ENCODE results near the gene LRRTM4.

Gene LRRTM4

GRCh38 chr2:76977846-76978727 lies 544.1 kb downstream of the LRRTM4 start:
- no peak for DNase-seq

- no peak for DNase-seq
Measured at GRCh38 chr2:76975752-76976151, 546.4 kb downstream of the LRRTM4 start.

GRCh38 chr2:76973610-76974009 lies 548.6 kb downstream of the LRRTM4 start:
- no peak for DNase-seq

GRCh38 chr2:76965772-76966171 lies 556.4 kb downstream of the LRRTM4 start:
- no peak for DNase-seq

- DNase-seq, result no peak
Measured at GRCh38 chr2:76958749-76959148, 563.4 kb downstream of the LRRTM4 start.

- peak; percentile 62 to 84 for DNase-seq
Measured at GRCh38 chr2:76953733-76954347, 568.3 kb downstream of the LRRTM4 start.

- no peak for DNase-seq
Measured at GRCh38 chr2:76946631-76947145, 575.5 kb downstream of the LRRTM4 start.

GRCh38 chr2:76940559-76940958 lies 581.6 kb downstream of the LRRTM4 start:
- no peak for DNase-seq

DNA sequence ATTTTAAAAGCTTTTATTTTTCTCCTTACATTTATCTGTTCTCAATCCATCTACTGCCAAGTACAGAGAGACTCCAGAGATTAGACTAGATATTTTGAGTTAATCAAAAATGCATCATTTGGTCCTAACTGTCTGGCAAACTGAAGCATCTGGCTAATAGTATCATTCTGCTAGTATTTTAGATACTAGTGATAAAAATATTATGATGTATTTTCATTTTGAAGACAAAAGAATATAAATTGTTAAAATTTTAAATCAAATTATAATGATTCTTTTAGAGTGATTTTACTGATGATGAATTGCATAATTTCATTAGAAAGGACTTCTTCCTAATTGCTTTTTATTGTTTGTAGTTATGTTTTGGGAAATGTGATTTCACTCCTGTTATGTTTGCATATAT lies 584.0 kb downstream of the LRRTM4 start:
- no peak for DNase-seq

GRCh38 chr2:76932550-76932949 lies 589.6 kb downstream of the LRRTM4 start:
- no peak for DNase-seq

GRCh38 chr2:76930056-76930744 lies 592.0 kb downstream of the LRRTM4 start:
- DNase-seq, result no peak

DNA sequence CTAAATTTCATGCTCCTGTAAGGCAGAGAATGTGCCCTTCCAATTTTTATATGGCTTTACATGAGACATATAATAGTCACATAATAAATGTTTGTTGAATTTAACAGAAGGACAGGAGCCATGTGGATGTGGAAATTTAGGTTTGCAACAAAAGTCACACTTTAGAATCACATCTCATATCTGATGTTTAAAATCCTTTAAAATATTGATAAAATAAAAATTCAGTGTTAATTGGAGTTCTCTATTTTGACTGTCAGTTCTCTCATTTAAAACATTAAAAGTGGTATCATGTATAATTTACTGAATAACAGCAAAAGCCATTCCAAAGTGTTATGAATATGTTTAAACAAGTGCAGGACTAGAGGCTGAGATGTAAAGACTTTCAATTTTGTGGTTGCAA lies 594.1 kb downstream of the LRRTM4 start:
- DNase-seq, result no peak

GRCh38 chr2:76921006-76921405 lies 601.2 kb downstream of the LRRTM4 start:
- no peak for DNase-seq

DNA sequence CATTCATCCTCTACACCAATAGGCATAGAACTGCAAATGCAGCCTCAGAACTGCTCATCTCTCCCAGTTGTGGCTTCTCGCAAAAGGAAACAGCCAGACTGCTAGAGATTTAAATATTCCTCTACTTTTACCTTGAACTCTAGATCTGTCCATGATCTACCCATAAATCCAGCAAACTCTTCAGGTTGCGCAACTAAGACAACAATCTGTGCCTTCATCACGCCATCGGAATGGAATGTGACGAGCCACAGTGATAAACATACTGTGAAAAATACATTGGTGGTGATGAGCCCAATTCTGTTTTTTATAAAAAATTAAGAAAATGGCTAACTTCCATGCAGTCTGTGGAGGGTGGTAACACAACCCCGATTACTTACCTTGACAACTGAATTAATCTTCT lies 626.7 kb downstream of the LRRTM4 start:
- DNase-seq, result no peak

- no peak for DNase-seq
Measured at GRCh38 chr2:76870581-76870980, 651.6 kb downstream of the LRRTM4 start.

DNA sequence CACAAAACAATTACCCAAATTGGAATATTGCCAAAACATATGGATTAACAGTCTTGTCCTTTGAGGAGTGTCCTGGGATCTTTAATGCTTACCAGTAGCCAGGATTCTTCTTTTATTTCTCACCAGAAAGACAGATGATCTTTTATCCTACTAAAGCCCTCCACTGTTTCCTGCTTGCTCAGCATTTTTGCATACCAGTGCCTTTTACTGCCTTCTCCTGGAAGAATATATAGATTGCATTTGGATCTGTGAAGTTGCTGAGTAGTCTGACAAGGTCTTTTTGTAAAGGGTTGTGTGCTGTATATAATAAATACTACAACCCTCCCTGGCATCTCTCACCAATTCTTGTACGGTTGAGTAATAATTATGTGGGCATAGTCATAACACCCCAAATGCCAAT lies 652.2 kb downstream of the LRRTM4 start:
- no peak for DNase-seq

DNA sequence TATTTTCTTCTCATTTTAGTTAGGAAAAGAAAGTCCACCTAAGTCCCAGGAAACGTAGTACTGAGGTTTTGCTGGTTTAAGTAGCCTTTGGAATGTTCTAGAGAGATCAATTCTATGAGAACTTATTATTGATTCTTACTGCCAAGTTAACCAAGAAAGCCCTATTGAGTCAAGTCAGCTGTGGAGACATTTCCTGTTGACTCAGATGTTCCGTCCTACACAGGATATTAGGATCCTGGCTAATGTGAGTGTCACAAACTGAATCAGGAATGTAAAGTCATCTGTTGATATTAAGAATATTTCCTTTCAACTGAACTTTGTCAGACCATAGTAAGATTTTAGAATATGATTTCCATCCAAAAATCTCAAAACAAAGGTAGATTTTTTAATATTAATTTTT lies 654.3 kb downstream of the LRRTM4 start:
- DNase-seq, result no peak

- no peak for DNase-seq
Measured at GRCh38 chr2:76866464-76866863, 655.7 kb downstream of the LRRTM4 start.

- DNase-seq, result no peak
Measured at GRCh38 chr2:76862901-76863300, 659.3 kb downstream of the LRRTM4 start.

- DNase-seq, result no peak
Measured at GRCh38 chr2:76861708-76862107, 660.5 kb downstream of the LRRTM4 start.

GRCh38 chr2:76851000-76851399 lies 671.2 kb downstream of the LRRTM4 start:
- peak; percentile 85 to 96 for DNase-seq

DNA sequence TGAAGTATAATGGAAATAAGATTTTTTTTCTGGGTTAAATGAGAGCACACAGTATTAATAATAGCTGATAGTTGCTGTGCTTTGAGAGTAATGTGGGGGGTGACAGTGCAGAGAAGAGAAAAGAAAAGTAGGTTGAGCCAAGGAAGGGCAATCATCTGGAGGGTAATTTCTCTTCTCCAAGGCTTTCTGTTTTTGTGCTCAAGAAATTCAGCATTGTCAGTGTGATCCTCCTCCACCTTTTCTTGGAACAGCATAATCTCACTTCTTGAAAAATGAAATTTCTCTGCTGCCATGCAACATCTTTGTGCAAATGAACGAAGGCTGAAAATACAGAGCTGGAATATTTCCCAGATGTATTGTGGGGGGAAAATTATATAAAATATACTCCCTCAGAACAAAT lies 673.1 kb downstream of the LRRTM4 start:
- no peak for DNase-seq

DNA sequence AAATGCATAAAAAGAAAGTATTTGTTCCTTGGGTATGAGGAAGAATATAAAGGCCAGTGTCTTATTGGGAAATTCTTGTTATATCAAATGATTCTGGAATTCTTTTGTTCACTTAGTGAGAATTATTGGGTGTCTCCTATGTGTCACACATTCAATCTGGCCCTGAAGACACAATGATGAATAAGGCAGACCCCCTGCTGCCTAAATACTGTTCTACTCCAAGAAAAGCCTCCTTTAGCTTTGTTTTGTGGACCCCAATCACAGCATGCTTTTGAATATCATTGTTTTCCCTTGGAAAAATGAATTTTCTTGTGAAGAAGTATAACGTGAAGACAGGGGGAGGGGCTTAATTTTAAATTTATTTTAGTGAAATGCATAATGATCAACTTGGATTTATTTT lies 682.4 kb downstream of the LRRTM4 start:
- DNase-seq, result no peak

Data from NCI-H2081 (cell line).